Endothelial cell of umbilical vein (primary cell): ENCODE results near the gene MAPK11.

Source experiments
- CTCF ChIP-seq, 2 donors: IDR thresholded peaks; 1 replicate in 1 of 2; 2 replicates in 1 of 2; pipeline ENCODE4 v1.5.1; 2011; ENCODE audit warnings: low read length in 2 of 2, mild to moderate bottlenecking in 2 of 2, moderate library complexity in 2 of 2, control low read depth in 1 of 2, inconsistent platforms in 1 of 2, low read depth in 1 of 2; ENCODE audit not compliant: insufficient read depth in 1 of 2; ENCODE audit errors: extremely low read depth in 1 of 2
- EZH2 ChIP-seq: IDR thresholded peaks from 2 replicates; pipeline ENCODE4 v1.6.1; 2012; ENCODE audit warnings: borderline replicate concordance, low read depth, mild to moderate bottlenecking, moderate library complexity, low read length, inconsistent platforms; ENCODE audit not compliant: severe bottlenecking
- FOS ChIP-seq: IDR thresholded peaks from 2 replicates; pipeline ENCODE4 v1.6.1; 2011; ENCODE audit warnings: mild to moderate bottlenecking, low read length, moderate library complexity, borderline replicate concordance; ENCODE audit not compliant: insufficient read depth
- GATA2 ChIP-seq: IDR thresholded peaks from 2 replicates; pipeline ENCODE4 v1.7.0; 2011; ENCODE audit warnings: low read depth, mild to moderate bottlenecking, moderate library complexity, mixed read lengths, low read length; ENCODE audit not compliant: insufficient read length, insufficient read depth
- JUN ChIP-seq: IDR thresholded peaks from 2 replicates; pipeline ENCODE4 v1.6.1; 2011; ENCODE audit warnings: borderline replicate concordance, low read depth; ENCODE audit not compliant: insufficient read length, insufficient read depth
- MAX ChIP-seq: IDR thresholded peaks from 2 replicates; pipeline ENCODE4 v1.6.1; 2011; ENCODE audit not compliant: insufficient read depth, insufficient read length
- MYC ChIP-seq: IDR thresholded peaks from one replicate; pipeline ENCODE4 v1.6.1; 2011; ENCODE audit warnings: mild to moderate bottlenecking, low read depth, low read length
- POLR2A ChIP-seq: IDR thresholded peaks from 2 replicates; pipeline ENCODE4 v1.6.1; 2012; ENCODE audit warnings: low read depth, mild to moderate bottlenecking, control low read depth, low read length
- POLR2AphosphoS5 ChIP-seq: IDR thresholded peaks from 2 replicates; pipeline ENCODE4 v1.6.1; 2012; ENCODE audit warnings: low read depth, mild to moderate bottlenecking, control low read depth, low read length, moderate library complexity; ENCODE audit not compliant: insufficient read depth

GRCh38 chr22:50314081-50314454 is 43.9 kb upstream of the MAPK11 start:
- TF ChIP-seq POLR2A (no peak), MYC (no peak), CTCF (IDR thresholded peaks at IDR 0.05; ENCODE audit: extremely low read depth in 1 of 2, insufficient read depth in 1 of 2, low read depth in 1 of 2, low read length in 2 of 2) (no peak), MAX (no peak), EZH2 (no peak), POLR2AphosphoS5 (no peak), JUN (no peak), GATA2 (no peak), FOS (no peak)
